SH-SY5Y (cell line): ENCODE results near the gene HSD3B1.

Experiments
- GATA2 ChIP-seq: IDR thresholded peaks from 2 replicates; pipeline ENCODE4 v1.6.1; 2011; ENCODE audit warnings: mild to moderate bottlenecking, low read depth, low read length
- GATA3 ChIP-seq: IDR thresholded peaks from 2 replicates; pipeline ENCODE4 v1.6.1; 2011; ENCODE audit warnings: low read depth, mild to moderate bottlenecking, low read length, moderate library complexity

DNA sequence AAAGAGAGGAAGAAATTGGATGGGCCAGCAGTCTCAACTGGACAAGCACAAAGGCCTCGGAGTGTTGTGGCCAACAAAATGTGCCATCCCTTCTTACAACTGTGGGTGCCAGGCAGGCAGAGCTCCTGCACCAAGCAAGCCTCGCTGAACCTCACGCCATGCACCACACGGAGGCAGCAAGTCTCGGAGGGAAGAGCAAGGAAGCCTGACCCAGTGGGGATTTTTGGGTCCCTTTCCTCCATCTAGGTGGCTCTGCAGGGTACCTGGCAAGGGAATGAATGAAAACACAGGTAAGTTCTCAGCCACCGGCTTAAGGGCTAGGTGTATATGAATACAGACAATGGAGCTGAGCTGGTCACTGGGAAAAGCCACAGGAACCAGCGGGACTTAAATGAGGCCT is 40.8 kb downstream of the HSD3B1 start:
- TF ChIP-seq GATA2, result no peak
- TF ChIP-seq GATA3, result no peak
